Ishikawa (cell line): Measurements from ENCODE around the gene MYH10.

Experiments
- CEBPB ChIP-seq: IDR thresholded peaks from 2 replicates; pipeline ENCODE4 v1.6.1; 2012
- CREB1 ChIP-seq: IDR thresholded peaks from 2 replicates; pipeline ENCODE4 v1.6.1; 2012; ENCODE audit warnings: low read depth
- EGR1 ChIP-seq: IDR thresholded peaks from 2 replicates; pipeline ENCODE4 v1.6.1; 2012
- EP300 ChIP-seq: IDR thresholded peaks from 2 replicates; pipeline ENCODE4 v1.6.1; 2012; ENCODE audit warnings: borderline replicate concordance
- FOXM1 ChIP-seq: IDR thresholded peaks from 2 replicates; pipeline ENCODE4 v1.6.1; 2012; ENCODE audit warnings: low read depth, borderline replicate concordance
- MAX ChIP-seq: IDR thresholded peaks from 2 replicates; pipeline ENCODE4 v1.6.1; 2012
- NFIC ChIP-seq: IDR thresholded peaks from 2 replicates; pipeline ENCODE4 v1.6.1; 2012
- RAD21 ChIP-seq: IDR thresholded peaks from 2 replicates; pipeline ENCODE4 v1.6.1; 2012; ENCODE audit warnings: low read depth
- REST ChIP-seq: IDR thresholded peaks from 2 replicates; pipeline ENCODE4 v1.6.1; 2012; ENCODE audit warnings: low read depth, mild to moderate bottlenecking
- TAF1 ChIP-seq: IDR thresholded peaks from 2 replicates; pipeline ENCODE4 v1.6.1; 2012; ENCODE audit warnings: low read depth, mild to moderate bottlenecking
- TCF12 ChIP-seq: IDR thresholded peaks from 2 replicates; pipeline ENCODE4 v1.6.1; 2012; ENCODE audit warnings: low read depth
- TEAD4 ChIP-seq: IDR thresholded peaks from 2 replicates; pipeline ENCODE4 v1.6.1; 2012
- YY1 ChIP-seq: IDR thresholded peaks from 2 replicates; pipeline ENCODE4 v1.6.1; 2012; ENCODE audit warnings: low read depth
- ZBTB7A ChIP-seq: IDR thresholded peaks from 2 replicates; pipeline ENCODE4 v1.6.1; 2012; ENCODE audit warnings: low read depth
- TF ChIP-seq, protein P1 (sequence below): IDR thresholded peaks from 2 replicates; pipeline ENCODE4 v1.6.1; 2012

Gene MYH10

GRCh38 chr17:8608001-8608400 lies 22.5 kb downstream of the MYH10 start:
- TF ChIP-seq, protein P1, sequence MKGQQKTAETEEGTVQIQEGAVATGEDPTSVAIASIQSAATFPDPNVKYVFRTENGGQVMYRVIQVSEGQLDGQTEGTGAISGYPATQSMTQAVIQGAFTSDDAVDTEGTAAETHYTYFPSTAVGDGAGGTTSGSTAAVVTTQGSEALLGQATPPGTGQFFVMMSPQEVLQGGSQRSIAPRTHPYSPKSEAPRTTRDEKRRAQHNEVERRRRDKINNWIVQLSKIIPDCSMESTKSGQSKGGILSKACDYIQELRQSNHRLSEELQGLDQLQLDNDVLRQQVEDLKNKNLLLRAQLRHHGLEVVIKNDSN = no peak
- TF ChIP-seq RAD21 (no peak), TCF12 (no peak), ZBTB7A (no peak), CREB1 (no peak), TEAD4 (no peak), TAF1 (no peak), CEBPB (no peak), EP300 (no peak), EGR1 (no peak), FOXM1 (no peak), MAX (no peak), NFIC (no peak), REST (no peak), YY1 (no peak)

- TF ChIP-seq EGR1 (no peak), TCF12 (no peak), MAX (no peak), TAF1 (no peak), RAD21 (no peak), CEBPB (no peak), FOXM1 (no peak), EP300 (no peak), ZBTB7A (no peak), YY1 (no peak)
- TF ChIP-seq, protein P1 = no peak
Measured at GRCh38 chr17:8606401-8606800, 24.1 kb downstream of the MYH10 start.

DNA sequence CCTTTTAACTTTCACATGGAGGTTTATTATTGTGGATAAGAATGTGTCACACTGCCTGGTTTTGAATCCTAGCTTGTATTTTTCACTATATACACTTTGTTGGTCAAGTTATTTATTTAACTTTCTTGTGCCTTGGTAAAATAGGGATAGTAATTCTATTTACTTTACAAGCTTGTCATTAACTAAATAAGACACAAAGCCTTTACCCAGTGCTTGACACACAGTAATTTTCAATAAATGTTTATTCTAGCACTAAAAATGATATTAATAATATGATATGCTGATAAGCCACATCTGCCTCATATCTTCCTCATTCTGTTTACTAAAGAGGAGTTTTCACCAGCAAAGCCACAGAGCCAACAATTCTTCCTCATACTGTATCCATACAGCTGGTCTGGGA lies 27.8 kb downstream of the MYH10 start:
- no peak for TF ChIP-seq NFIC
- TF ChIP-seq TEAD4 = no peak
- no peak for TF ChIP-seq CEBPB

GRCh38 chr17:8599351-8600011 lies 31.0 kb downstream of the MYH10 start:
- TF ChIP-seq CREB1 = no peak

GRCh38 chr17:8598913-8599312 lies 31.6 kb downstream of the MYH10 start:
- TF ChIP-seq TEAD4 = no peak
- no peak for TF ChIP-seq RAD21
- TF ChIP-seq TAF1 = no peak
- TF ChIP-seq CEBPB = no peak
- TF ChIP-seq FOXM1 = no peak
- TF ChIP-seq NFIC = no peak
- TF ChIP-seq YY1 = no peak
- no peak for TF ChIP-seq EGR1
- TF ChIP-seq MAX = no peak
- no peak for TF ChIP-seq REST
- TF ChIP-seq, protein P1 = no peak
- TF ChIP-seq CREB1 = no peak
- TF ChIP-seq ZBTB7A = no peak
- no peak for TF ChIP-seq EP300
- no peak for TF ChIP-seq TCF12

GRCh38 chr17:8593830-8594229 lies 36.7 kb downstream of the MYH10 start:
- TF ChIP-seq EP300 (no peak), TEAD4 (no peak), ZBTB7A (no peak), YY1 (no peak), REST (no peak), TCF12 (no peak)
- TF ChIP-seq, protein P1 = no peak
